Subcutaneous abdominal adipose tissue (tissue), 5 donors: ENCODE measurements around the gene LTBP1.

Source experiments
- H3K27ac ChIP-seq: one replicate; pipeline ENCODE4 v1.7.0; 2013; ENCODE audit warnings: low read depth, mild to moderate bottlenecking, inconsistent platforms, low read length, moderate library complexity
- H3K27me3 ChIP-seq, 5 donors: one replicate each; pipeline ENCODE4 v1.7.0; 2013; ENCODE audit warnings: low read length in 5 of 5, inconsistent platforms in 1 of 5; ENCODE audit not compliant: control insufficient read depth in 5 of 5, insufficient read depth in 4 of 5
- H3K36me3 ChIP-seq, 5 donors: one replicate each; pipeline ENCODE4 v1.7.0; 2013; ENCODE audit warnings: low read length in 5 of 5; ENCODE audit not compliant: control insufficient read depth in 5 of 5, insufficient read depth in 5 of 5
- H3K4me1 ChIP-seq, 5 donors: one replicate each; pipeline ENCODE4 v1.7.0; 2013; ENCODE audit warnings: low read length in 5 of 5, mild to moderate bottlenecking in 3 of 5, moderate library complexity in 1 of 5; ENCODE audit not compliant: control insufficient read depth in 5 of 5, insufficient read depth in 5 of 5
- H3K4me3 ChIP-seq, 5 donors: one replicate each; pipeline ENCODE4 v1.7.0; 2013; ENCODE audit warnings: low read length in 5 of 5, low read depth in 1 of 5
- H3K9ac ChIP-seq, 5 donors: one replicate each; pipeline ENCODE4 v1.7.0; 2013; ENCODE audit warnings: low read length in 5 of 5, mild to moderate bottlenecking in 4 of 5, moderate library complexity in 3 of 5
- H3K9me3 ChIP-seq, 5 donors: one replicate each; pipeline ENCODE4 v1.7.0; 2013; ENCODE audit warnings: low read length in 5 of 5; ENCODE audit not compliant: control insufficient read depth in 5 of 5
- donor health status: healthy.
- donor health status: healthy.
- donor health status: healthy.
- donor health status: healthy.
- donor health status: healthy.

Gene LTBP1

DNA sequence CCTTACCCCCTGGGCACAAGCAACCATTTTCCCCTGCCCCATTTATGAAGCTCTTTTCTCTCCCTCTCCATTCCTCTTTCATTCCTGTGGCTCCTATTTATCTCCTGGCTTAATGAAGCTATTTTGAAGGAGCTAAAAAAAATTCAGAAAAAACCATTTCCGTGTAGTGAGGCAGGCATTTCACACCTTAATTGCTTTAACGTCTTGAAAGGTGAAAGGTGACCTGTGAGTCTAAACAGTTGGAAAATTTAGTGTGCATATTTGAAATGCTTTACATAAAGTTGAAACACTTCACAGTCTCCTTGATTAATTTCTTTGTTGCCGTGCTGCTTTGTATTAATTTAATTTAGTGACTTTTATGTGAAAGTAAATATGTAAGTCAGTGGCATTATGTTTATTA, 83.6 kb downstream of the LTBP1 start:
- H3K9ac ChIP-seq: no peak overlapping the region
- H3K27me3 ChIP-seq: no peaks in the 10 kb centered on the region
- H3K4me3 ChIP-seq: no peak overlapping the region
- H3K9me3 ChIP-seq: no peaks in the 10 kb centered on the region
- no peak overlapping the region for H3K27ac ChIP-seq
- H3K36me3 ChIP-seq: no peaks in the 10 kb centered on the region
- peaks cover 0 to 11% (median 5%) of the 10 kb centered on the region in 5 donors for H3K4me1 ChIP-seq

DNA sequence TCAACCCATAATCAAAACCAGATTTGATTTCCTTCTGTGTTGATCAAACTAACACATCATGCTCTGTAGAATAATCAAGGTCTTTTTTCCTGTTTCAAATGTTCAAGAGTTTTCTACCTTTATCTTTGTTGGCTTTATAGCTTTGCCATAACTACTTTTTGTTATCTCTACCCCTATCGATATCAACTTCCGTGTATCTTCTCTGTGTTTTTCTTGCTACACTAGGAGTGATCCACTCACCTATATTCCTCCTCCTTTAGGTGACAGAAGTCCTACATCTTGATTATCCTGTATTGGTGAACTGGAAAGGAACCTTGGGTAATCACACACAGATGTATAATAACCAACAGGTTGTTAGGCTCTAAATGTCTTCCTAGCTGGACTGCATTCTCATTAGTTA, 85.5 kb downstream of the LTBP1 start:
- Histone ChIP-seq H3K27me3 (no peaks in the 10 kb centered on the region), H3K36me3 (no peaks in the 10 kb centered on the region), H3K4me3 (no peak overlapping the region), H3K27ac (no peak overlapping the region), H3K4me1 (peaks cover 0 to 11% (median 5%) of the 10 kb centered on the region in 5 donors), H3K9me3 (no peaks in the 10 kb centered on the region), H3K9ac (no peak overlapping the region)

DNA sequence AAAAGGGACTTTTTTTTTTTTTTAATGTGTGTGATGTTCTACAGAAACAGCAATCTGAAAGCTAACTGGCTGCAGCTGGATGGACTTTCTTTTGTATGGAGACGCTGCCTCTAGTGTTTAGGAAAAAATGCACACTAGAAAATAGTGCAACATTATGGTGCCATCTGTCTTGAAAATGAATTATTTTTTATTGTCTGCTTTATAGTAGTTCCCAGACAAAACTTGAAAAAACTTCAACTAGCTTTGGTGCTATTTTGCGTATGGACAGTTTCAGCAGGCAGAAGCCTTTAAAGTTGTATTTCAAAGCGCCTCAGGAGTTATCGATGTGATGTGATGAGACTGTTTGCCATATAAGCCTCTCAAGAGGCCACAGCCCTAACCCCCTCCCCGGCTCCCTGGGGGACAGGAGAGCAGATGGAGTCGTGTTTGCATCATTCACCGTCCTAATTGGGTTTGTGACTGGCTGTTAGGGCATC, 86.9 kb downstream of the LTBP1 start:
- Histone ChIP-seq H3K36me3 (no peaks in the 10 kb centered on the region), H3K9me3 (no peaks in the 10 kb centered on the region), H3K4me1 (peaks cover 0 to 11% (median 5%) of the 10 kb centered on the region in 5 donors), H3K27ac (no peak overlapping the region), H3K27me3 (no peaks in the 10 kb centered on the region), H3K9ac (no peak overlapping the region), H3K4me3 (peak overlapping the region in 3 of 5 donors; percentile 15 to 37 (median 27))

DNA sequence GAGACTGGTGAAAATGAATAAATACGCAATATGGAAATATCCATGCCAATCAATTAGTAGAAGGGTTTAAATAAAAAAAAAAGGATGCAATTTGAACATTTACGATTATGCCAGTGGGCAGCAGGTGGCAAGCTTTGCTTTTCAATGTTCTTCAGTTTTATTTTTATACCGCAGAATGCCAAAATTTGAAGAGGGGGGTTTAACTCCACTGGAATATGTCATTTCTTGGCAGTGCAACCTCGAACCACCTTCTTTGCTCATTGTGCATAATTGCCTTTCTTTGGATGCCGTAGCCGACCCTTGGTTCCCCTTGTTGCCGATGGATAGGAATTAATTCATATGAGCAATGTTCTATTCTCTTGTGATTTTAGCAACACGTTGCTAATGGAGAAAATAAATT, 88.0 kb downstream of the LTBP1 start:
- Histone ChIP-seq H3K9me3 (no peaks in the 10 kb centered on the region), H3K27ac (no peak overlapping the region), H3K27me3 (no peaks in the 10 kb centered on the region), H3K4me1 (peaks cover 0 to 11% (median 5%) of the 10 kb centered on the region in 5 donors), H3K36me3 (no peaks in the 10 kb centered on the region), H3K9ac (no peak overlapping the region), H3K4me3 (peak overlapping the region in 2 of 5 donors; percentile 21 to 28)

DNA sequence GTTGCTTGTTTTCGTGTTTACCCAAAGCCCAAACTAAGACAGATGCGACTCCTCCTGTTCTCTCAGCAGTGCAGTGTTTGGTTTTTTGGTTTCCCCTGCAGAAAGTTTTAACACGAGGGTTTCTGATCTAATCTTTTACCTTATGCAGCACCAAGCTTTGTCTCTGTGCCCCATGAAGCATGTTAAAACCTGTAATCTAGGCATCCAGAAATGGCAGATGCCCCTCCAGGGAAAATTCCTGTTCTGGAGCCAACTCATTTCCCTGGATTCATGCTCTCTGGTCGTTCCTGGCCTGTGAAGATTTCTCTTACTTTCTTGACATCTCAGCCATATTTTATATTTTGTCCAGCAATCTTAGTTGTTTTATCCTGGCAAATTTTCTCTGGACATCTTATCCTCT, 91.5 kb downstream of the LTBP1 start:
- Histone ChIP-seq H3K4me3 (no peak overlapping the region), H3K27ac (no peak overlapping the region), H3K4me1 (peaks cover 0 to 7% (median 5%) of the 10 kb centered on the region in 5 donors)

DNA sequence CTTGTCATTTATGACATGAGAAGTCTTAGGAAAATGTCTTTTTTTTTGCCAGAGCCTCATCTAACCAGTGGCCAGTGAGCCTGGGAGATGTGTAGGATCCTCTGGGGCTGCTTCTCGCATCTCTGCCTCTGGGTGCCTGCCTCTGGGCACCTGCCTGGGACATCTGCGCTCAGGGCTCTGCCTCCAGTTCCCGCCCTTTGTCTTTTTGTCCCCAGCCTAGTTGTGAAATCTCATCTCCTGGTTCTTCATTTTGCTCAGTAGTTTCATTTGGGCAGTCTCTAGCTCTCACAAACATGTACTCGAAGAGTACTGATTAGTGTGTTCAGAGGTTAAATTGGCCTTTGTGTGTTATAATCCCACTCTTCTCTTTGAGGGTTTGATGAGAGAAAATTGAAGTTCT, 92.0 kb downstream of the LTBP1 start:
- Histone ChIP-seq H3K9me3 (no peaks in the 10 kb centered on the region), H3K4me1 (peaks cover 0 to 6% (median 4%) of the 10 kb centered on the region in 5 donors), H3K4me3 (no peak overlapping the region), H3K9ac (no peak overlapping the region), H3K27ac (no peak overlapping the region), H3K36me3 (no peaks in the 10 kb centered on the region), H3K27me3 (no peaks in the 10 kb centered on the region)

More for the DNA sequence above, 91.5 kb downstream of the LTBP1 start:
- Histone ChIP-seq H3K36me3 (no peaks in the 10 kb centered on the region), H3K9ac (no peak overlapping the region), H3K9me3 (no peaks in the 10 kb centered on the region), H3K27me3 (no peaks in the 10 kb centered on the region)

DNA sequence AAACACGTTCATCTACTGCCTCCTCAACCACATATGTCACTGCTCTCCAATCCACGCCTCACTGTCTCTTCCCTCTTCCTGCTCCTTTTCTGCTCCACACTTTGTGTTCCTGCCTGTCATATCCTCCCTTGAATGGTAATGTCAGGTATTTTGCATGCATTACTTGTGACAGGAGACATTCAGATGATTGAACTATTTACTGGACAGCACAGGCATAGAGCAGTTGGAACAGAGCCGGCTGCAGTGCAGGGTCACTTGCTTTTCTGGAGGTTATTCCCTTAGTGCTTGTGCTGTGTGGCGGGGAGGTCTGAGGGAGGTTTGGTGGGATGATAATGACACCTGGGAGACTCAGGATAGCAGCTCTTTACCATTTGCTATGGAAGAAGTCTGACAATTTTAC, 93.8 kb downstream of the LTBP1 start:
- Histone ChIP-seq H3K4me1 (no peaks in the 10 kb centered on the region), H3K9ac (no peak overlapping the region), H3K27me3 (no peaks in the 10 kb centered on the region), H3K27ac (no peak overlapping the region), H3K9me3 (no peaks in the 10 kb centered on the region), H3K4me3 (no peak overlapping the region), H3K36me3 (no peaks in the 10 kb centered on the region)

DNA sequence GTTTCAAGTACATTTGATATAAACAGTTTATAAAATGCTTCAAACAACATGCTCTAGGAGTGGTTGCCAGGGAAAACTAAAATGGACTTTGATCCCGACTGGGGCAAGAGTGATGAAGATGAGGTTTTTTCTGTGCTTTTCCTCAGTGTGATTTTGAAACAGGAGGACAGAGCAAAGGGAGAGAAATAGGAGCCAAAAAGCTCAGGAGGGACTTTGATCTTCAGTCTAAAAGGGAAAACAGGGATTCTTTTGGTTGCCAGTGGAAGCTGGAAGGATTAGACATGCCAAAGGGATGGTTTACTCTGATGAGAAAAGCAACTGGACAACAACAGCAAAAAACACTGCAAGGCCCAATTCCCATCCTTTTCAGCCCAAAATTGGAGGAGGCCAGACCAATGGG, 95.5 kb downstream of the LTBP1 start:
- no peaks in the 10 kb centered on the region for H3K27me3 ChIP-seq
- H3K4me1 ChIP-seq: no peaks in the 10 kb centered on the region
- H3K36me3 ChIP-seq: no peaks in the 10 kb centered on the region
- H3K4me3 ChIP-seq: no peak overlapping the region
- H3K9ac ChIP-seq: peak overlapping the region in 1 of 5 donors; percentile 51
- no peaks in the 10 kb centered on the region for H3K9me3 ChIP-seq
- no peak overlapping the region for H3K27ac ChIP-seq

DNA sequence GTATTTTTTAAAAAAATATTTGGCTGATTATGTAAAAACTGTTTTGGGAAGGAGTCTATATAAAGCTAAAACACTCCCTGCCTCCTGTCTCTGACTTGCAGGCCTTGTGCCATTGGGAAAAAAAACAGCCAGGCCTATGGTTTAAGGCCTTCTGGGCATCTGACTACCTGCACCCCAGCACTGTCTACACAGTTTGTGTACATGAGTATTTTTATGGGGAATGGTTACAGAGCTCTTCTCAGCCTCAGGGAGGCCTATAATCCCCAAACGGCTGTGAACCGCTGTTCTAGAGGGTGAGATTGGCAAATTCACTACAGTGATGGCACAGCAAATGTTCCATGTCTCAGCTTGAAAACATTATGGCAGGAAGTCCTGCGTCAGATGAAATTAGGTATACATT, 96.1 kb downstream of the LTBP1 start:
- Histone ChIP-seq H3K27ac (no peak overlapping the region), H3K4me1 (no peaks in the 10 kb centered on the region), H3K36me3 (no peaks in the 10 kb centered on the region), H3K4me3 (no peak overlapping the region), H3K9me3 (no peaks in the 10 kb centered on the region), H3K9ac (no peak overlapping the region), H3K27me3 (no peaks in the 10 kb centered on the region)

DNA sequence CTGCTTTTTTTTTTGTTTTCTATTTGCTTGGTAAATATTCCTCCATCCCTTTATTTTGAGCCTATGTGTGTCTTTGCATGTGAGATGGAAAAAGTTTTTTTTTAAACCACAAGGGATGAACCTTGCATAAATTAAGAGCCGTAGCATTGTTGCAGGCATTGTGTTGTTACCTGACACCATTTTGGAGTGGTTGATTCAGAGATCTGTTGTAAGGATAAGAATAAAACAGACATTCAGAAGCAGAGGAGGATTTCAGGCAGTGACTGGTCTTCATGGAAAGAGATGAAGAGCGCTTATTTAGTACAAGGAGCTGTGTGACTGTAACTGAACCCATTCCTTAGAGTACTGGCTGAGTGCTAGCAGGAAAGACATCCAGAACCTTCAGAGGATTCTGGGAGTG, 101.2 kb downstream of the LTBP1 start:
- Histone ChIP-seq H3K36me3 (no peaks in the 10 kb centered on the region), H3K27me3 (no peaks in the 10 kb centered on the region), H3K27ac (no peak overlapping the region), H3K9ac (no peak overlapping the region), H3K4me1 (peaks cover 0 to 4% (median 3%) of the 10 kb centered on the region in 5 donors), H3K4me3 (no peak overlapping the region), H3K9me3 (no peaks in the 10 kb centered on the region)
